Endothelial cell of umbilical vein (primary cell): Measurements from ENCODE around the gene ARSB. TPM values are rescaled to one million over a fixed set of nuclear protein-coding genes. Genes with fewer than 3 reads are reported as not detected.

ENCODE experiments used
- BruUV-seq: library from RNA; stranded (reverse); fragments of 400-500 nt; replicated peaks from 2 replicates; lab custom pipeline; 2021; lab: Mats Ljungman, UMichigan
- CTCF ChIA-PET: fragments of 300-600, 350-600 bp; sonication (Branson Sonifier 250); formaldehyde crosslinking; loops from one replicate; lab custom pipeline; 2021; ENCODE audit warnings: antibody characterized with exemption, inconsistent platforms; lab: Charles Lee
- POLR2A ChIA-PET: fragments of 300-600, 350-600 bp; sonication (Branson Sonifier 250); formaldehyde crosslinking; loops from one replicate; lab custom pipeline; 2021; ENCODE audit warnings: antibody characterized with exemption, inconsistent platforms; lab: Charles Lee
- DNase-seq: peaks from one replicate; pipeline ENCODE4 v3.0.0-alpha.2; 2011; ENCODE audit warnings: low read depth, low spot score
- FAIRE-seq: peaks from 2 replicates; lab custom pipeline; 2011; peaks lifted over from hg19 to GRCh38; lab: Jason Lieb, UNC
- H2AFZ ChIP-seq: 2 replicates; pipeline ENCODE4 v1.6.0; 2012; ENCODE audit warnings: low read depth, low read length, control low read depth, inconsistent platforms
- H3K27ac ChIP-seq: 2 replicates; pipeline ENCODE4 v1.5.1; 2011; ENCODE audit warnings: low read depth, mild to moderate bottlenecking, control low read depth, low read length, moderate library complexity; ENCODE audit not compliant: insufficient read depth
- H3K27me3 ChIP-seq, 2 experiments: 2 replicates each; pipeline versions ENCODE4 v1.6.0 to v1.6.1; 2011; ENCODE audit warnings: low read length in 2 of 2, mixed read lengths in 1 of 2; ENCODE audit not compliant: control insufficient read depth in 2 of 2, insufficient read depth in 2 of 2
- H3K36me3 ChIP-seq, 2 experiments: 2 replicates in 1 of 2; 3 replicates in 1 of 2; pipeline ENCODE4 v1.5.1; 2011; ENCODE audit warnings: low read length in 2 of 2, mild to moderate bottlenecking in 1 of 2, moderate library complexity in 1 of 2; ENCODE audit not compliant: control insufficient read depth in 2 of 2, insufficient read depth in 2 of 2; ENCODE audit errors: extremely low read depth in 1 of 2
- H3K4me1 ChIP-seq: 3 replicates; pipeline ENCODE4 v1.5.1; 2011; ENCODE audit warnings: mild to moderate bottlenecking, low read length; ENCODE audit not compliant: control insufficient read depth, insufficient read depth; ENCODE audit errors: extremely low read depth
- H3K4me2 ChIP-seq: 2 replicates; pipeline ENCODE4 v1.6.1; 2011; ENCODE audit warnings: low read length, control low read depth, mixed read lengths; ENCODE audit not compliant: insufficient read depth
- H3K4me3 ChIP-seq, 3 experiments: fragments of 200-600 bp in 1 of 3; sonication (generic), shearing (Covaris generic) in 1 of 3; replicated peaks in 1 of 3; 2 replicates each; pipeline ENCODE4 v1.5.1; 2011 to 2016; ENCODE audit warnings: control low read depth in 3 of 3, low read length in 3 of 3, mild to moderate bottlenecking in 2 of 3, inconsistent platforms in 1 of 3, low read depth in 1 of 3, moderate library complexity in 1 of 3; ENCODE audit not compliant: insufficient read depth in 1 of 3
- H3K79me2 ChIP-seq: 2 replicates; pipeline ENCODE4 v1.6.0; 2012; ENCODE audit warnings: low read length, inconsistent platforms; ENCODE audit not compliant: control insufficient read depth, insufficient read depth
- H3K9ac ChIP-seq: replicated peaks from 2 replicates; pipeline ENCODE3; 2011; ENCODE audit warnings: low read length, control low read depth; ENCODE audit not compliant: insufficient read depth; ENCODE audit errors: extremely low read depth
- H3K9me1 ChIP-seq: replicated peaks from 3 replicates; pipeline ENCODE4 v1.6.0; 2011; ENCODE audit warnings: mild to moderate bottlenecking, low read length; ENCODE audit not compliant: control insufficient read depth, insufficient read depth; ENCODE audit errors: extremely low read depth
- H3K9me3 ChIP-seq: replicated peaks from 2 replicates; pipeline ENCODE4 v1.5.1; 2012; ENCODE audit warnings: low read length, inconsistent platforms; ENCODE audit not compliant: control insufficient read depth, insufficient read depth
- H4K20me1 ChIP-seq: replicated peaks from 2 replicates; pipeline ENCODE3; 2011; ENCODE audit warnings: mild to moderate bottlenecking, low read length; ENCODE audit not compliant: control insufficient read depth, insufficient read depth; ENCODE audit errors: extremely low read depth
- EZH2 ChIP-seq: IDR thresholded peaks from 2 replicates; pipeline ENCODE4 v1.6.1; 2012; ENCODE audit warnings: borderline replicate concordance, low read depth, mild to moderate bottlenecking, moderate library complexity, low read length, inconsistent platforms; ENCODE audit not compliant: severe bottlenecking
- FOS ChIP-seq: IDR thresholded peaks from 2 replicates; pipeline ENCODE4 v1.6.1; 2011; ENCODE audit warnings: mild to moderate bottlenecking, low read length, moderate library complexity, borderline replicate concordance; ENCODE audit not compliant: insufficient read depth
- GATA2 ChIP-seq: IDR thresholded peaks from 2 replicates; pipeline ENCODE4 v1.7.0; 2011; ENCODE audit warnings: low read depth, mild to moderate bottlenecking, moderate library complexity, mixed read lengths, low read length; ENCODE audit not compliant: insufficient read length, insufficient read depth
- JUN ChIP-seq: IDR thresholded peaks from 2 replicates; pipeline ENCODE4 v1.6.1; 2011; ENCODE audit warnings: borderline replicate concordance, low read depth; ENCODE audit not compliant: insufficient read length, insufficient read depth
- MYC ChIP-seq: IDR thresholded peaks from one replicate; pipeline ENCODE4 v1.6.1; 2011; ENCODE audit warnings: mild to moderate bottlenecking, low read depth, low read length
- POLR2A ChIP-seq: IDR thresholded peaks from 2 replicates; pipeline ENCODE4 v1.6.1; 2012; ENCODE audit warnings: low read depth, mild to moderate bottlenecking, control low read depth, low read length
- POLR2AphosphoS5 ChIP-seq: IDR thresholded peaks from 2 replicates; pipeline ENCODE4 v1.6.1; 2012; ENCODE audit warnings: low read depth, mild to moderate bottlenecking, control low read depth, low read length, moderate library complexity; ENCODE audit not compliant: insufficient read depth
- dilution Hi-C: fragments of 300-500 bp; cut with MboI; formaldehyde crosslinking; loops from one replicate; pipeline ENCODE4 v1.15.0; 2019; ENCODE audit warnings: low sequenced_read_pairs; ENCODE audit not compliant: extremely low pct_ligation_motif_present
- intact Hi-C: fragments of 100-400 bp; cut with micrococcal nuclease; formaldehyde crosslinking; loops from one replicate; pipeline ENCODE4 v1.10.0; 2022
- polyA plus RNA-seq, 4 experiments: library from polyadenylated mRNA; depleted of rRNA in 3 of 4; stranded (reverse) in 3 of 4; unstranded in 1 of 4; fragments of >200 nt; gene quantifications; 2 replicates each; pipeline versions ENCODE4 v1.2.1 to v1.2.3, GENCODE V29; 2011 to 2012; ENCODE audit warnings: missing spikeins in 1 of 4
- total RNA-seq: library from RNA; stranded (reverse); gene quantifications from 2 replicates; pipeline ENCODE4 v1.2.3, GENCODE V29; 2021
- TF ChIP-seq, protein P1 (sequence below), 2 donors: IDR thresholded peaks; 1 replicate in 1 of 2; 2 replicates in 1 of 2; pipeline ENCODE4 v1.5.1; 2011; ENCODE audit warnings: low read length in 2 of 2, mild to moderate bottlenecking in 2 of 2, moderate library complexity in 2 of 2, control low read depth in 1 of 2, inconsistent platforms in 1 of 2, low read depth in 1 of 2; ENCODE audit not compliant: insufficient read depth in 1 of 2; ENCODE audit errors: extremely low read depth in 1 of 2
- TF ChIP-seq, protein P2 (sequence below): IDR thresholded peaks from 2 replicates; pipeline ENCODE4 v1.6.1; 2011; ENCODE audit not compliant: insufficient read depth, insufficient read length

Gene ARSB
- total and polyA plus RNA-seq, 2 donors (not counting 3 experiments of a cell fraction or from before 2014, with no cell fraction given) = 17.2 to 25.8 TPM

DNA sequence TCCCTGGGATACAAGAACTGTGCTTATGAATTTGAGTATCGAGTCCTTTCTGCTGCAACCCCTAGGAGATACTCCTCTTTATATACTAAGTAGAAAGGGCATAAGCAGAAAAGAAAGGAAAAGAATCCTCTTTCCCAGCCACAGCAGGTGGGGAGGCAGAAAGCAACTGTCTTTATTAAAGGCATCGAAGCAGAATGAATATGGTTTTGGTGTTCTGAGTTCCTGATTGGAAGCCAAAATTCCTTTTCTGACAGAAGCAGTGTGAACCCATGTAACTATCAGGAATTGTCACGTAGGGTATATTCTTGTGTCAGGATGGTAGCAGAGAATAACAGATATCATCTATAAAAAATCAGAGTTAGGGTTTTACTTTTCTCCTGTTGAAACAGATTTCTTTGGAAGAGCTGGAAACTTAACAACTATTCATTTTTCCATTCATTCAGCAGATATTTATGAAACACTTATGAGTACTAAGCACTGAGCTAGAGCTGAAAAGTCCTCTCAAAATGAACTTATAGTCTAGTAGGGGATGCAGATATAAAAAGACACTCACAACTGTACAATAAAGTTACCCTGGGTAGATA is 240.1 kb downstream of the ARSB start:
- Histone ChIP-seq H3K27ac (no peak overlapping the region), H3K4me3 (no peak overlapping the region), H3K27me3 (peaks cover 21 to 22% of the 10 kb centered on the region in 2 experiments), H2AFZ (no peak overlapping the region), H3K9me1 (no peaks in the 10 kb centered on the region), H3K79me2 (no peaks in the 10 kb centered on the region), H3K9ac (no peak overlapping the region), H4K20me1 (no peaks in the 10 kb centered on the region), H3K9me3 (no peaks in the 10 kb centered on the region), H3K4me2 (no peak overlapping the region), H3K36me3 (no peaks in the 10 kb centered on the region), H3K4me1 (no peaks in the 10 kb centered on the region)
- ChIA-PET POLR2A (no interaction called here), CTCF (interaction anchor here (1.5 to 1.6 kb wide), 2 partner anchors 11 to 277 kb away, joined by 3 to 5 read pairs; no protein-coding TSS in a partner anchor)
- dilution Hi-C loops (no loop called here), intact Hi-C loops (no loop called here)
- FAIRE-seq = no peak
- no peak for TF ChIP-seq FOS
- TF ChIP-seq, protein P1, sequence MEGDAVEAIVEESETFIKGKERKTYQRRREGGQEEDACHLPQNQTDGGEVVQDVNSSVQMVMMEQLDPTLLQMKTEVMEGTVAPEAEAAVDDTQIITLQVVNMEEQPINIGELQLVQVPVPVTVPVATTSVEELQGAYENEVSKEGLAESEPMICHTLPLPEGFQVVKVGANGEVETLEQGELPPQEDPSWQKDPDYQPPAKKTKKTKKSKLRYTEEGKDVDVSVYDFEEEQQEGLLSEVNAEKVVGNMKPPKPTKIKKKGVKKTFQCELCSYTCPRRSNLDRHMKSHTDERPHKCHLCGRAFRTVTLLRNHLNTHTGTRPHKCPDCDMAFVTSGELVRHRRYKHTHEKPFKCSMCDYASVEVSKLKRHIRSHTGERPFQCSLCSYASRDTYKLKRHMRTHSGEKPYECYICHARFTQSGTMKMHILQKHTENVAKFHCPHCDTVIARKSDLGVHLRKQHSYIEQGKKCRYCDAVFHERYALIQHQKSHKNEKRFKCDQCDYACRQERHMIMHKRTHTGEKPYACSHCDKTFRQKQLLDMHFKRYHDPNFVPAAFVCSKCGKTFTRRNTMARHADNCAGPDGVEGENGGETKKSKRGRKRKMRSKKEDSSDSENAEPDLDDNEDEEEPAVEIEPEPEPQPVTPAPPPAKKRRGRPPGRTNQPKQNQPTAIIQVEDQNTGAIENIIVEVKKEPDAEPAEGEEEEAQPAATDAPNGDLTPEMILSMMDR (IDR thresholded peaks at IDR 0.05; ENCODE audit: extremely low read depth in 1 of 2, insufficient read depth in 1 of 2, low read depth in 1 of 2, low read length in 2 of 2) = no peak
- TF ChIP-seq MYC = no peak
- no peak for TF ChIP-seq GATA2
- TF ChIP-seq POLR2A = no peak
- no peak for TF ChIP-seq EZH2
- no peak for TF ChIP-seq JUN
- TF ChIP-seq POLR2AphosphoS5 = no peak
- TF ChIP-seq, protein P2, sequence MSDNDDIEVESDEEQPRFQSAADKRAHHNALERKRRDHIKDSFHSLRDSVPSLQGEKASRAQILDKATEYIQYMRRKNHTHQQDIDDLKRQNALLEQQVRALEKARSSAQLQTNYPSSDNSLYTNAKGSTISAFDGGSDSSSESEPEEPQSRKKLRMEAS = no peak
- no TSS peak for BruUV-seq
- no peak for DNase-seq
